ENCODE results near the gene MEGF11.

The MEGF11 gene

GRCh38 chr15:66253418-66254088 is at the start of gene MEGF11:
Gene MEGF11 (minus strand): TSS chr15:66253750. CDS start chr15:66128403, 125,347 bp downstream.
- Histone ChIP-seq H2AFZ (ENCODE audit: low read depth, low read length) (no peak within 1 kb of the TSS), H3K4me2 (ENCODE audit: low read length) (no peak within 1 kb of the TSS), H3K27me3 (ENCODE audit: low read depth, low read length) (peaks cover 44% of the 10 kb centered on the region), H4K20me1 (ENCODE audit: insufficient read depth, low read length) (no peaks in the 10 kb centered on the region), H3K9ac (ENCODE audit: low read length) (no peak within 1 kb of the TSS), H3K36me3 (replicated peaks; ENCODE audit: low read depth, low read length) (no peaks in the 10 kb centered on the region), H3K4me3 (ENCODE audit: low read length) (no peak within 1 kb of the TSS), H3K4me1 (ENCODE audit: low read length) (no peaks in the 10 kb centered on the region), H3K79me2 (ENCODE audit: low read length) (no peaks in the 10 kb centered on the region), H3K27ac (ENCODE audit: low read length) (no peak within 1 kb of the TSS), H3K9me3 (ENCODE audit: insufficient read depth, low read length) (no peaks in the 10 kb centered on the region)
- no peak for TF ChIP-seq EZH2phosphoT487 (IDR thresholded peaks at IDR 0.05; ENCODE audit: low read depth)
- no peak for TF ChIP-seq CTCF (IDR thresholded peaks at IDR 0.05; ENCODE audit: low read depth, low read length)

- no peak overlapping the region for H3K27ac ChIP-seq (ENCODE audit: low read length)
- no peak for TF ChIP-seq CTCF (IDR thresholded peaks at IDR 0.05; ENCODE audit: low read depth, low read length)
- no peak for TF ChIP-seq EZH2phosphoT487 (IDR thresholded peaks at IDR 0.05; ENCODE audit: low read depth)
- no peaks in the 10 kb centered on the region for H3K4me1 ChIP-seq (ENCODE audit: low read length)
- no peak overlapping the region for H3K4me3 ChIP-seq (ENCODE audit: low read length)
- no peaks in the 10 kb centered on the region for H4K20me1 ChIP-seq (ENCODE audit: insufficient read depth, low read length)
- no peak overlapping the region for H3K4me2 ChIP-seq (ENCODE audit: low read length)
- no peak overlapping the region for H3K9ac ChIP-seq (ENCODE audit: low read length)
- no peaks in the 10 kb centered on the region for H3K79me2 ChIP-seq (ENCODE audit: low read length)
- no peaks in the 10 kb centered on the region for H3K9me3 ChIP-seq (ENCODE audit: insufficient read depth, low read length)
- no peaks in the 10 kb centered on the region for H3K27me3 ChIP-seq (ENCODE audit: low read depth, low read length)
- H2AFZ ChIP-seq (ENCODE audit: low read depth, low read length) = no peak overlapping the region
- peaks cover 17% of the 10 kb centered on the region for H3K36me3 ChIP-seq (replicated peaks; ENCODE audit: low read depth, low read length)
These were observed 49.1 kb upstream of the MEGF11 start for GRCh38 chr15:66302489-66303278.

GRCh38 chr15:66298803-66299251 is 45.3 kb upstream of the MEGF11 start:
- Histone ChIP-seq H3K36me3 (replicated peaks; ENCODE audit: low read depth, low read length) (peaks cover 20% of the 10 kb centered on the region), H2AFZ (ENCODE audit: low read depth, low read length) (no peak overlapping the region), H3K4me1 (ENCODE audit: low read length) (peaks cover 17% of the 10 kb centered on the region), H3K9ac (ENCODE audit: low read length) (no peak overlapping the region), H3K4me2 (ENCODE audit: low read length) (no peak overlapping the region), H3K27me3 (ENCODE audit: low read depth, low read length) (no peaks in the 10 kb centered on the region), H3K9me3 (ENCODE audit: insufficient read depth, low read length) (no peaks in the 10 kb centered on the region), H4K20me1 (ENCODE audit: insufficient read depth, low read length) (no peaks in the 10 kb centered on the region), H3K27ac (ENCODE audit: low read length) (no peak overlapping the region), H3K4me3 (ENCODE audit: low read length) (no peak overlapping the region), H3K79me2 (ENCODE audit: low read length) (peaks cover 28% of the 10 kb centered on the region)
- no peak for TF ChIP-seq CTCF (IDR thresholded peaks at IDR 0.05; ENCODE audit: low read depth, low read length)
- no peak for TF ChIP-seq EZH2phosphoT487 (IDR thresholded peaks at IDR 0.05; ENCODE audit: low read depth)

- H3K9ac ChIP-seq (ENCODE audit: low read length) = no peak overlapping the region
- H4K20me1 ChIP-seq (ENCODE audit: insufficient read depth, low read length) = no peaks in the 10 kb centered on the region
- H3K27me3 ChIP-seq (ENCODE audit: low read depth, low read length) = no peaks in the 10 kb centered on the region
- H3K4me2 ChIP-seq (ENCODE audit: low read length) = no peak overlapping the region
- no peak overlapping the region for H3K27ac ChIP-seq (ENCODE audit: low read length)
- TF ChIP-seq EZH2phosphoT487 (IDR thresholded peaks at IDR 0.05; ENCODE audit: low read depth) (no peak), CTCF (IDR thresholded peaks at IDR 0.05; ENCODE audit: low read depth, low read length) (no peak)
- H2AFZ ChIP-seq (ENCODE audit: low read depth, low read length) = no peak overlapping the region
- H3K36me3 ChIP-seq (replicated peaks; ENCODE audit: low read depth, low read length) = peaks cover 16% of the 10 kb centered on the region
- peaks cover 30% of the 10 kb centered on the region for H3K79me2 ChIP-seq (ENCODE audit: low read length)
- no peak overlapping the region for H3K4me3 ChIP-seq (ENCODE audit: low read length)
- H3K4me1 ChIP-seq (ENCODE audit: low read length) = peaks cover 24% of the 10 kb centered on the region
- no peaks in the 10 kb centered on the region for H3K9me3 ChIP-seq (ENCODE audit: insufficient read depth, low read length)
These were observed 42.6 kb upstream of the MEGF11 start for GRCh38 chr15:66296186-66296585.

All from OCI-LY3 (cell line).